Measurements from ENCODE around the gene CGB1. TPM values are rescaled to one million over a fixed set of nuclear protein-coding genes. Genes with fewer than 3 reads are reported as not detected.
"Not testable (repeated sequence)": the region's sequence is repeated elsewhere in the genome, so short reads cannot be mapped to it uniquely, and the experiment has no call there.

Gene CGB1
- polyA plus RNA-seq, 1 experiment, result not detected

DNA sequence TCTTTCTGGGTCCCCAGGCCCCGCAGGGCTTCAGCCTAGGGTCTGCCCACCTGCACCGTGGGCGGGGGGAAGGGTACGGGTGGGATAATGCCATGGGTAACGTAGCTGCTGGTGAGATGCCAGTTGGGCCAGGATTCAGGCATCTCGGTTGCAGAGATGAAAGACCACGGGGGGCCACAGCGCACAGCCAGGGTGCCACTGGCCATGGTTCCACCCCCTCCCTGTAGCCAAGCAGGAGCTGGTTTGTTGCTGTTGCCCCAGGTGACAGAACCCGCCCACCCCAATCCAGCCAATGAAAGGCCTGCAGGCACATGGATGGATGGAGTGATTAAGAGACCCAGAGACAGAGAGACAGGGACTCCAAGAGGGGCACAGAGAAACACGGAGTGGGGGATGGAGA, 21.9 kb upstream of the CGB1 start:
- no peaks in the 10 kb centered on the region for H3K27me3 ChIP-seq (ENCODE audit: control insufficient read depth, insufficient read depth, low read length)
- no peak for DNase-seq (ENCODE audit: low read depth)
- POLR2A ChIA-PET, result no interaction called here
- no peak overlapping the region for H3K4me3 ChIP-seq (ENCODE audit: low read depth, low read length)
- CTCF ChIA-PET, result interaction anchor here (0.7 to 3.5 kb wide), 3 partner anchors 17 to 59 kb away, joined by 3 to 14 read pairs (median 7); no protein-coding TSS in a partner anchor
- no peaks in the 10 kb centered on the region for H3K36me3 ChIP-seq (ENCODE audit: control insufficient read depth, insufficient read depth, low read length)
- TF ChIP-seq, protein P1, sequence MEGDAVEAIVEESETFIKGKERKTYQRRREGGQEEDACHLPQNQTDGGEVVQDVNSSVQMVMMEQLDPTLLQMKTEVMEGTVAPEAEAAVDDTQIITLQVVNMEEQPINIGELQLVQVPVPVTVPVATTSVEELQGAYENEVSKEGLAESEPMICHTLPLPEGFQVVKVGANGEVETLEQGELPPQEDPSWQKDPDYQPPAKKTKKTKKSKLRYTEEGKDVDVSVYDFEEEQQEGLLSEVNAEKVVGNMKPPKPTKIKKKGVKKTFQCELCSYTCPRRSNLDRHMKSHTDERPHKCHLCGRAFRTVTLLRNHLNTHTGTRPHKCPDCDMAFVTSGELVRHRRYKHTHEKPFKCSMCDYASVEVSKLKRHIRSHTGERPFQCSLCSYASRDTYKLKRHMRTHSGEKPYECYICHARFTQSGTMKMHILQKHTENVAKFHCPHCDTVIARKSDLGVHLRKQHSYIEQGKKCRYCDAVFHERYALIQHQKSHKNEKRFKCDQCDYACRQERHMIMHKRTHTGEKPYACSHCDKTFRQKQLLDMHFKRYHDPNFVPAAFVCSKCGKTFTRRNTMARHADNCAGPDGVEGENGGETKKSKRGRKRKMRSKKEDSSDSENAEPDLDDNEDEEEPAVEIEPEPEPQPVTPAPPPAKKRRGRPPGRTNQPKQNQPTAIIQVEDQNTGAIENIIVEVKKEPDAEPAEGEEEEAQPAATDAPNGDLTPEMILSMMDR (IDR thresholded peaks at IDR 0.05; ENCODE audit: insufficient read depth, low read depth, low read length), result no peak

DNA sequence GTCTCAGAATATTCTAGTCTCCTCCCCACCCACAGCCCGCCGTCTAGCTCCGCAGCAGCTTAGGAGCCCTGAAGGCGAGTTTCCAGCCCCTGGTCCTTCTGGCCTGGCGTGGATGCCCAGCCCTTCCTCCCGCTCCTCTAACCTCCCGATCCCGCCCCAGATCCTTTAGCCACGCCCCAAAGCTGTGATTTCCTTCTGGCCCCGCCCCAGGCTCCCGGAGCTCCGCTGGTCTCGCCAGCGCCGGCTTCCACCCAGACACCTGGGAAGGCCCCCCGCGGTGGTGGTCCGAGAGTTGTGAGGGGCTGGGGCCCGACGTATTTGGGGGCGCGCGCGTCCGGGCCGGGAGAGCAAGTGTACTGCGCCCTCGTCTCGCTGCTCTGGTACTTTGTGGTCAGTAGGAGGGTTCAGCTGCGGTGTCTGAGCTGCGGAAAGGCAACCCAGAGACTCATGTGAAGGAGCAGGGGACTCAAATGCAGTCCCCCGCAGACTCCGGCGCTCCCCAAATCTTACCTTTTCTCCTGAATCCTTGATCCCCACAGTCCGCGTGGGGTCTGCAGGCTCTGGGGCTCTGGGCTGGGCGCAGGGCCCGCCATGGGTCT, 21.0 kb upstream of the CGB1 start, which contains the start of gene CGB7:
Gene CGB7, minus strand, starts transcription at position 114 of the 599 bp plus-strand sequence. CDS start 2,374 bp downstream, outside the sequence.
- CTCF ChIA-PET, result interaction anchor here (0.7 to 3.5 kb wide), 4 partner anchors 17 to 58 kb away, joined by 3 to 14 read pairs (median 5); no protein-coding TSS in a partner anchor
- H3K27me3 ChIP-seq (ENCODE audit: control insufficient read depth, insufficient read depth, low read length), result no peaks in the 10 kb centered on the region
- TF ChIP-seq, protein P1 (IDR thresholded peaks at IDR 0.05; ENCODE audit: insufficient read depth, low read depth, low read length), result no peak
- POLR2A ChIA-PET, result interaction anchor here (1.6 kb wide), 1 partner anchor 64 kb away, joined by 4 read pairs; the partner anchor contains the start of genes GYS1 and RUVBL2
- H3K36me3 ChIP-seq (ENCODE audit: control insufficient read depth, insufficient read depth, low read length), result no peaks in the 10 kb centered on the region
- DNase-seq (ENCODE audit: low read depth), result no peak
- peak within 1 kb of the TSS; percentile 40 for H3K4me3 ChIP-seq (ENCODE audit: low read depth, low read length)

DNA sequence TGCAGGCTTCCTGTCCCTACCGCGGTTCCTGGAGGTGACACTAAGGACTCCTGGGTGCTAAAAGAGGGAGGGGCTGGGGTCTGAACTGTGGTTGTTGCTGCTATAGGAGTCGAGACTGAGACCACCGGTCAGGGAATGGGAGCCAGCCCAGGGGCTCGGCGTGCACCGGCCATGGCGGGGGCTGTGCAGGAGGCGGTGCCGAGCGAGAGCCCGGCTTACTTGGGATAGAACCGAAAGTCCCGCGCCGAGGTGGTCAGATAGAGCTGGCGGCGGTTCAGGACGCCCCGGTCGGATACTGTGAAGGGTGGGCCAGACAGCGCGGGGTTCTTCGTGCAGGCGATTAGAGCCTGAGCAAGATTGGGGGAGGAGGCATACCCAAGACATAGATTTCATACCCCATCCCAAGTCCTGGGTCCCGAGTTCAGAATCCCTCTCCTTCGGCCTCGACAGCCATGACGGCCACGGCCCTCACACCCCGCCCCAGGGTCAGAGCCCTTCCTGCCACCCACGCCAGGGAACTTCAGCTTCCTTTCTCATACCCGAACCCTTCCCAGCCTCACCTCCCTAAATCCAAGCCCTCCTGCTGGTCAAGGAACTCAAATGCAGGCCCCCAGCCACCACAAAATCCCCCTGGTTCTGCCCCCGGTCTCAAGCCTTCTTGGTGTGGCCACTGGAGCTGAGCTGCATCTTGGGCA, 20.4 kb upstream of the CGB1 start:
- DNase-seq (ENCODE audit: low read depth); H3K27me3 ChIP-seq (ENCODE audit: control insufficient read depth, insufficient read depth, low read length); H3K36me3 ChIP-seq (ENCODE audit: control insufficient read depth, insufficient read depth, low read length): not testable (repeated sequence)
- peak overlapping the region; percentile 40 for H3K4me3 ChIP-seq (ENCODE audit: low read depth, low read length)
- ChIA-PET CTCF (interaction anchor here (0.9 to 1.3 kb wide), 3 partner anchors 14 to 72 kb away, joined by 3 read pairs; partner anchors contain the start of gene LIN7B), POLR2A (interaction anchor here (1.6 kb wide), 1 partner anchor 64 kb away, joined by 4 read pairs; the partner anchor contains the start of genes GYS1 and RUVBL2)

DNA sequence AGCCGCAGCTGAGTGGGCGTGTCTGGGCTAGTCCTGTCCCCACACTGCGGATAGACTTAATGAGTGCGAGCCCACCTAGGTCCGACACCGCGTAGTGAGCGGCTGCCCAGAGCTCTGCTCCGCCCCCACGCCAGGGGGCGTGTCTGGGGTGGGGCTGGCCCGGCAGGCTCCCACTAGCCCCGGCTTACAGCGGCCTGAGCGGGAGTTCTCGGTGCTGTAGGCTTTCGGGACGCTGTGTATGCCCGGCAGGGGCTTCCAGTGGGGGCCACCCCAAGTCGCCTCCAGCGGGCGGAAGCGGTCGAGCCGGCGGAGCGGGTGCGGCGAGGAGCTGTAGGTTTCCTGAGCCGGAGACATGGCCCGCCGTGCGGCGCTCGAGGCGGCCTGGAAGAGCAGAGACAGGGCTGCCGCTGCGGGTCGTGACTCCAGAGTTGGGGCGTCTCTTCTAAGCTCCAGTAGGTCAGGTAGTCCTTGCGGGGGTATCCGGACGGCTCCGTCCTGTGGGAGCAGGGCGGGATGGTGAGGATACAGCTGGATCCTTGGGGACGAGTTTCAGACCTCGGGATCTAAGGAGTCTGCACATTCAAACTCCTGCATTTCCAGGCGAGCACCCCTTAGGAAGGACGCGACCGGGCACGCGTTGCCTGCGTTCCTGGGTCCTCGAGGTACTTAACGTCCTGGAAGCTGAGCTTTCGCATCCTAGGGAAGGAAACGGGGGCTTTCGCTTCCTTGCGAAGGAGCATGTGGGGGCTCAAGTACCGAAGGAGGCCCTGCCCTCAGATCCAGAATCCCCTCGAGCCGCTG, 19.6 kb upstream of the CGB1 start:
- TF ChIP-seq, protein P1 (IDR thresholded peaks at IDR 0.05; ENCODE audit: insufficient read depth, low read depth, low read length), result peak; percentile 52
- H3K4me3 ChIP-seq (ENCODE audit: low read depth, low read length), result peak overlapping the region; percentile 40
- no peak for DNase-seq (ENCODE audit: low read depth)
- ChIA-PET POLR2A (interaction anchor here (1.6 kb wide), 1 partner anchor 63 kb away, joined by 4 read pairs; the partner anchor contains the start of genes GYS1 and RUVBL2), CTCF (interaction anchor here (0.9 to 1.3 kb wide), 5 partner anchors 12 to 73 kb away, joined by 3 read pairs; partner anchors contain the start of genes CGB5 and LIN7B)
- H3K36me3 ChIP-seq (ENCODE audit: control insufficient read depth, insufficient read depth, low read length), result no peaks in the 10 kb centered on the region
- H3K27me3 ChIP-seq (ENCODE audit: control insufficient read depth, insufficient read depth, low read length), result no peaks in the 10 kb centered on the region

DNA sequence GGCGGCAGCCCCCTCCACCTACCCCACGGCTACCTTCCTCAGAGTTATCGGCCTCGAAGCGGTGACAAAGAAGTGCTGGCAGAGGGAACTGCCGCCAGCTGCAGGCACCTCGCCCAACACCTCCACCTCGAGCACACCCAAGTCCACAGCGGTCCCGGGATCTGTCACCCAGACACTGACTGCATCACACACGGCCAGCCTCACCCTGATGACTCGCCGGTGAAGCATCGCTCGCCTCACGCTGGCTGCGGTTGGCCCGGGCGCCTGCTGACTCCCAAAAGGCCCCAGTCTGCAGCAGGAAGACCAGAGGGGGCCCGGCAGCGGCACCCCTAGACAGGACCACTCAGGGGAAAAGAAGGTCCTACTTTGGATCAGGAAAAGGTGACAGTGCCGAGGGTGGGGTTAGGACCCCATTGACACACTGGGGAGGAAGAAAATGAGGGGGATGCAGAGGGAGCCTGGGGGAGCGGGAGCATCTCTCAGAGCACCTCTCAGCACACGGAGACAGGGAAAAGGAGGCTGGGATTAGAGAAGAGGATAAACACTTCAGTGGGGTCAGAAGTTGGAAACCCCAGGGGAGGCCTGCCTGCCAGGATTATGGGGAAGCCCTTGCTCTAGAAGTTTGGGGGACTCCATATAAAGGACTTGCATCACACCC, 13.8 kb upstream of the CGB1 start:
- CTCF ChIA-PET; POLR2A ChIA-PET; DNase-seq (ENCODE audit: low read depth); H3K4me3 ChIP-seq (ENCODE audit: low read depth, low read length); H3K27me3 ChIP-seq (ENCODE audit: control insufficient read depth, insufficient read depth, low read length); H3K36me3 ChIP-seq (ENCODE audit: control insufficient read depth, insufficient read depth, low read length): not testable (repeated sequence)

DNA sequence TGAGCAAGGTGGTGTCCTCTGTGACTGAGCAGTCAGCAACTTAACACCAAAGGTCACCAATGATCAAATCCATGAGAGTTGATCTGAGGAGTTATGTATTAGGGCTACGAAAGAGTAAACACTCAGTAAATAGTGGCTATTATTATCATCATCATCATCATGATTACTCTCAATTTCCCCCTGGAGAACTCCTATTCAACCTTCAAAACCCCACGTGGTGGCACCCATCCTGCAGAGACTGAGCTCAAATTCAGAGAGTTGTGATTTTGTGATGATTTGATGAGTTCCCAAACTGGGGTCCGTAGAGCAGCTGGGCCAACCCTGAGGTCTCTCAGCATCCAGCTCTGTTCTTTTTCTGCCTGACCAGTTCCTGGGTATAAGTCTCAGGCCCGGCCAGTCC, 13.1 kb upstream of the CGB1 start:
- H3K36me3 ChIP-seq (ENCODE audit: control insufficient read depth, insufficient read depth, low read length); H3K4me3 ChIP-seq (ENCODE audit: low read depth, low read length); DNase-seq (ENCODE audit: low read depth); CTCF ChIA-PET; POLR2A ChIA-PET; H3K27me3 ChIP-seq (ENCODE audit: control insufficient read depth, insufficient read depth, low read length): not testable (repeated sequence)

DNA sequence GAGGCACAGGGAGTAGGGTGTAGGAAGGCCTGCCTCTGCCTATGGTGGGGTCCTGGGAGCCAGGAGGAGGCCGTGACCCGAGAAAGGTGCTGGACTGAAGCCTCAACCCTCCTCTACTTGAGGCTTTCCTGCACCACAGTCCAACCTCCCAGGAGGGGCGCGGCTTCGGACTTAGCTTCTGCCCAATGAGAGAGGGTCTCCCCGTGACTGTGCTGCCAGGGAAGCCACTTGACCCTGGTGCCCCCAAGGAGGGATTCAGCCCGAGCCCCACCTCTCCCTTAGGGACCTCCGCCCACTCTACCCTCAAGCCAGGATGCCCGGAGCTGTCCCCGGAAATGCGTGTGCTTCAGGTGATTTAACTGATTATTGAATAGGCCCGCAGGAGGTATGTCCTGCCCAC, 12.3 kb upstream of the CGB1 start, which contains the start of gene CGB8:
Gene CGB8, minus strand, starts transcription at position 101 of the 400 bp plus-strand sequence. CDS start 372 bp downstream, outside the sequence.
- H3K36me3 ChIP-seq (ENCODE audit: control insufficient read depth, insufficient read depth, low read length); DNase-seq (ENCODE audit: low read depth); POLR2A ChIA-PET; H3K4me3 ChIP-seq (ENCODE audit: low read depth, low read length); CTCF ChIA-PET; H3K27me3 ChIP-seq (ENCODE audit: control insufficient read depth, insufficient read depth, low read length): not testable (repeated sequence)

DNA sequence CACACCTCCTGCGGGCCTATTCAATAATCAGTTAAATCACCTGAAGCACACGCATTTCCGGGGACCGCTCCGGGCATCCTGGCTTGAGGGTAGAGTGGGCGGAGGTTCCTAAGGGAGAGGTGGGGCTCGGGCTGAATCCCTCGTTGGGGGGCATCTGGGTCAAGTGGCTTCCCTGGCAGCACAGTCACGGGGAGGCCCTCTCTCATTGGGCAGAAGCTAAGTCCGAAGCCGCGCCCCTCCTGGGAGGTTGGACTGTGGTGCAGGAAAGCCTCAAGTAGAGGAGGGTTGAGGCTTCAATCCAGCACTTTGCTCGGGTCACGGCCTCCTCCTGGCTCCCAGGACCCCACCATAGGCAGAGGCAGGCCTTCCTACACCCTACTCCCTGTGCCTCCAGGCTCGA, 6.9 kb upstream of the CGB1 start, which contains the start of gene CGB5:
Gene CGB5, plus strand, starts transcription at position 301 of the 400 bp plus-strand sequence. CDS start 362 bp downstream, outside the sequence.
- H3K36me3 ChIP-seq (ENCODE audit: control insufficient read depth, insufficient read depth, low read length); H3K4me3 ChIP-seq (ENCODE audit: low read depth, low read length); H3K27me3 ChIP-seq (ENCODE audit: control insufficient read depth, insufficient read depth, low read length); POLR2A ChIA-PET; DNase-seq (ENCODE audit: low read depth): not testable (repeated sequence)
- CTCF ChIA-PET, result interaction anchor here (0.8 kb wide), 1 partner anchor 12 kb away, joined by 3 read pairs; no protein-coding TSS in a partner anchor

All from BJ (cell line).